BE2C (cell line): Measurements from ENCODE around the gene CTDSPL.

Experiments used
- DNase-seq: peaks from one replicate; pipeline ENCODE4 v3.0.0-alpha.2; 2020
- H3K27me3 ChIP-seq: fragments of 250-450 bp; sonication (Bioruptor Pico); 2 replicates; pipeline ENCODE4 v1.5.1; 2020; ENCODE audit warnings: mild to moderate bottlenecking
- H3K36me3 ChIP-seq: fragments of 250-450 bp; sonication (Bioruptor Pico); 2 replicates; pipeline ENCODE4 v1.5.1; 2020; ENCODE audit warnings: mild to moderate bottlenecking
- H3K4me1 ChIP-seq: fragments of 250-450 bp; sonication (Bioruptor Pico); 2 replicates; pipeline ENCODE4 v1.5.1; 2020
- H3K4me3 ChIP-seq: 2 replicates; pipeline ENCODE4 v1.5.1; 2011; ENCODE audit warnings: low read depth, low read length
- H3K9me3 ChIP-seq: fragments of 250-450 bp; sonication (Bioruptor Pico); 2 replicates; pipeline ENCODE4 v1.5.1; 2020
- TF ChIP-seq, protein P1 (sequence below): IDR thresholded peaks from 2 replicates; pipeline ENCODE4 v1.5.1; 2012; ENCODE audit warnings: mild to moderate bottlenecking, low read depth, low read length

Gene CTDSPL

DNA sequence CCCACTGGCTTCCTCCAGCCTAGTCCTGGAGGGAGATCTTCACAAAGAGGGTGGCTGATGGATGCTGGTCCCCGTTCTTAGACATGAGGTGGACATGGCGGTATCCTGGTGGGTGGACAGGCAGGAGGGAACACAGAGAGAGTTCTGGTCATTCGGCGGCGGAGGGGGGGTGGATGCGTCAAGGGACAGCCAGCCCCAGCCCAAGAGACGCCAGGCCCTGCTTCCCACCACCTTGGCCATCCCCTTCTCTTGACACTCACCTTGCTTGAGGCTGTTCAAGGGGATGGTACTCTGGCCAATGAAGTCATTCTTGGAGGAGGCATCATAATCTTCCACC, 146.0 kb downstream of the CTDSPL start:
- Histone ChIP-seq H3K4me1 (no peaks in the 10 kb centered on the region), H3K4me3 (no peak overlapping the region), H3K9me3 (no peaks in the 10 kb centered on the region), H3K36me3 (no peaks in the 10 kb centered on the region), H3K27me3 (no peaks in the 10 kb centered on the region)
- no peak for DNase-seq
- TF ChIP-seq, protein P1, sequence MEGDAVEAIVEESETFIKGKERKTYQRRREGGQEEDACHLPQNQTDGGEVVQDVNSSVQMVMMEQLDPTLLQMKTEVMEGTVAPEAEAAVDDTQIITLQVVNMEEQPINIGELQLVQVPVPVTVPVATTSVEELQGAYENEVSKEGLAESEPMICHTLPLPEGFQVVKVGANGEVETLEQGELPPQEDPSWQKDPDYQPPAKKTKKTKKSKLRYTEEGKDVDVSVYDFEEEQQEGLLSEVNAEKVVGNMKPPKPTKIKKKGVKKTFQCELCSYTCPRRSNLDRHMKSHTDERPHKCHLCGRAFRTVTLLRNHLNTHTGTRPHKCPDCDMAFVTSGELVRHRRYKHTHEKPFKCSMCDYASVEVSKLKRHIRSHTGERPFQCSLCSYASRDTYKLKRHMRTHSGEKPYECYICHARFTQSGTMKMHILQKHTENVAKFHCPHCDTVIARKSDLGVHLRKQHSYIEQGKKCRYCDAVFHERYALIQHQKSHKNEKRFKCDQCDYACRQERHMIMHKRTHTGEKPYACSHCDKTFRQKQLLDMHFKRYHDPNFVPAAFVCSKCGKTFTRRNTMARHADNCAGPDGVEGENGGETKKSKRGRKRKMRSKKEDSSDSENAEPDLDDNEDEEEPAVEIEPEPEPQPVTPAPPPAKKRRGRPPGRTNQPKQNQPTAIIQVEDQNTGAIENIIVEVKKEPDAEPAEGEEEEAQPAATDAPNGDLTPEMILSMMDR = no peak

DNA sequence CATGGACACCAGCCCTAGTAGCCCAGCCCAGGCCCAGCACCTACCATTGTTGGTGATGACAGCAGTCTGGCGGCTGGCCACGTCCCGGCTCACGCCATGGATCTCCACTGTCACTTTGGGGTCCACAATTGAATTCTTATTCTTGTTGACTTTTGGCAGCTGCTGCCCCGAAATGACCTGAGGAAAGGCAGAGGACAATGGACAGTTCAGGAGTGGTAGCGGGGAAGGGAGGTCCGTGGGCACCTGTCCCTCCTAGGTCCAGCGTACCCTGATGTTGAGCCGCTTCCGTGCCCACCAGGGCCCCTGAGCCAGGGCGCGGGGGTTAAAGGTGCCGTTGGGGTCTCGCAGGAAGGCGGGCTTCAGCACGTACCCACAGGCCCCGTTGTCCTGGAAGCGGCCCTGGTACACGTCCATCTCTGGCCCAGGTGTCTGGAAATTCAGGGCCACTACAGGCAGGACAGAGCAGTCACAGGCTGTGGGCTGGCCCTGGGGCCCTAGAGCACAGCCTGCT, 146.6 kb downstream of the CTDSPL start:
- Histone ChIP-seq H3K9me3 (no peaks in the 10 kb centered on the region), H3K4me1 (no peaks in the 10 kb centered on the region), H3K4me3 (no peak overlapping the region), H3K27me3 (no peaks in the 10 kb centered on the region), H3K36me3 (no peaks in the 10 kb centered on the region)
- TF ChIP-seq, protein P1 = no peak
- DNase-seq = no peak

DNA sequence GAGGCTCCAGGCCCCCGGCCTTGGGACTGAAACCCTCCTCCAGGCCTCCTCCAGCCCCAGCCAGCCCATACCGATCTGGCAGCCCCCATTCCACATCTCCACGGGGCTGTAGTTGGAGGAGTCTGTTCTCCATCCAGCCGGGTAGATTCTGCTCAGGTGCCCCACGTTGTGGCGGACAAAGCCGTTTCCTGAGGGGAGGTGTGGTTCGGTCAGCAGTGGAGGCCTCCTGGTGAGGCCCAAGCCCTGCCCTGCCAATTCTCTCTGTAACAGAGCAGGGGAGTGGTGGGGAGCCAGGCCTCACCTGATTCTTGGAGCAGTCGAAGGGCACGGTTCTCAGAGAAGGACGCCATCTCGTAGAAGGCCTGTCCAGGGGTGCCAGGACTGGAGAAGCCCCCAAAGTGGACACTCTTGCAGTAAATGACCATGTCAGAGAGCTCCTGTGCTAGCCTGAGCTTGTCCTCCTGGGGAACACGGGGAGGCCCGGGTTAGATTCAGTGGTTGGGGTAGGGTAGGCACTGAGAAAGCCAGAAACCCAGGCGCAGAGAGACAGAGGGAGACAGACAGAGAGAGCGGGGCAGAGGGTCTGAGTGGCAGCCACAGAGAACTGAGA, 147.4 kb downstream of the CTDSPL start:
- H3K27me3 ChIP-seq = no peaks in the 10 kb centered on the region
- no peak for DNase-seq
- H3K9me3 ChIP-seq = no peaks in the 10 kb centered on the region
- no peaks in the 10 kb centered on the region for H3K4me1 ChIP-seq
- no peak overlapping the region for H3K4me3 ChIP-seq
- H3K36me3 ChIP-seq = no peaks in the 10 kb centered on the region
- TF ChIP-seq, protein P1 = no peak

DNA sequence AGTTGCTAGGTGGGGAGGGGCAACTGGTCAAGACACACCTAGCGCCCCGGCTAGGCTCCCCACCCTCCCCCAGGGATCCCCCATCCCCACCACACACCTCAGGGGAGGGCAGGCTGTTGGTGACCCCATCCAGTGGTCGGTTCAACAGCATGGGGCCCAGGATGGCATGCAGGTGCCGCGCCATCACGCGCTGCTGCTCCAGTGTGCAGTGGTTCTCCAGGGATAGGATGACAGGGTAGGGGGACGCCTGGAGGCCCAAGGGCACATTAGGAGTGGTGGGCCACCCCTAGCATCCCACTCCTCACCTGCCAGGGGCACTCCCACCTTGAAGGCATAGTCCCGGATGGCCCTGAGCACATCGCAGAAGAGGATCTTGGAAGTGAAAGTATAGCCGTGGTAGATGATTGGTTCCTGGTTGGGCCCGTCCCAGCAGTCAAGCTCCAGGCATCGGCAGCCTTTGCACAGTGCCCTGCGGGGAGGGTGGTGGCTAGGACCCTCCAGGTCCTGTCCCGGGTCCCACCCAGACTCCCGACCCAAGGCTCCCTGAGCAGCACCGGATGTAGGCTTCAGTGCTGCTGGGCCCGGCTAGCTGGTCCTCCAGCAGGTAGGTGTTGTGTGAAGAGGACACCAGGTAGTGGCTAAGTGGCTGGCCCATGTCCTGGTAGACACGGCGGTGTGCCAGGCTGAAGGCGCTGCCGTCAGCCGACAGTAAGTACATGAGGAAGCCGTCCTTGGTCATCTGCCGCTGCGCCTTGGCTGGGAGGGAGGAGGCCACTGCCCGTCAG, 148.3 kb downstream of the CTDSPL start:
- H3K27me3 ChIP-seq = no peaks in the 10 kb centered on the region
- H3K36me3 ChIP-seq = no peaks in the 10 kb centered on the region
- no peaks in the 10 kb centered on the region for H3K4me1 ChIP-seq
- H3K9me3 ChIP-seq = no peaks in the 10 kb centered on the region
- TF ChIP-seq, protein P1 = no peak
- H3K4me3 ChIP-seq = no peak overlapping the region
- no peak for DNase-seq

DNA sequence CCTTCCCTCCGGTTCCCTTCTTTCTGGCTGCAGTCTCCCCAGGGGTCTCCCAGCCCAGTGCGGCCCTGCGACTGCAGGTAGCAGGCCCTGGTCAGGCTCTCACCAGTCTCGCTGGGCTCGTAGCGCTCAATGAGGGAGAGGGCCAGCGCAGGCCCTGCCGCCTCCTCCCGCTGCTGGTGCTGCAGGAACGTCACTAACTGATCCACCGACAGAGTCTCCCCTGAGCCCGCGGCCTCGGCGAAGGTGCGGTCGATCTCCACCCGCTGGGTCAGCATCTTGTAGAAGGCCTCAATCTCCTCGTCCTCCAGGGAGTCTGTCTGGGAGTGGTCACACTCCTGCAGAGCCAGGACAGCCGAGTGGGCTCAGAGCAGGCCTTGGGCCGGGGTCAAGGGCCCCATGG, 149.4 kb downstream of the CTDSPL start:
- Histone ChIP-seq H3K4me3 (no peak overlapping the region), H3K36me3 (no peaks in the 10 kb centered on the region), H3K4me1 (no peaks in the 10 kb centered on the region), H3K27me3 (no peaks in the 10 kb centered on the region), H3K9me3 (no peaks in the 10 kb centered on the region)
- DNase-seq = no peak
- TF ChIP-seq, protein P1 = no peak

DNA sequence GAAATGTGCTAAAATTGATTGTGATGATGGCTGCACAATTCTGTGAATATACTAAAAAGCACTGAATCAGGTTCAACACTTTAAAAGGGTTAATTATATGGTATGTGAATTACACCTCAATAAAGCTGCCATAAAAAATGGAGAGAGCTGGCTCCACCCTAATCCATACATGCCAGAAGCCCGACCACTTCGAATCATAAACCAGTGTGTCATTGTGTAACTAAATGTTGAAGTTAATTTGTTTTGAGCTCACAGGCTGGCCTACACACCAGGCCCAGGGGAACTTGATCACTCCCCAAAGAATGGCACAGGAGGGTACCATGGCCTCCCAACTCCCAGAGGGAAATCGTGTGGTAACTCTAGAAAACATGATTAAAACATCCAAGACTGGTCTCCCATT, 153.8 kb downstream of the CTDSPL start:
- Histone ChIP-seq H3K36me3 (no peaks in the 10 kb centered on the region), H3K27me3 (no peaks in the 10 kb centered on the region), H3K4me3 (no peak overlapping the region), H3K9me3 (no peaks in the 10 kb centered on the region), H3K4me1 (no peaks in the 10 kb centered on the region)
- TF ChIP-seq, protein P1 = no peak
- no peak for DNase-seq
